Common myeloid progenitor, CD34-positive (primary cell): ENCODE results near the gene MRPL27.

Experiments
- CTCF ChIA-PET: fragments of 350-600 bp; sonication (Branson Sonifier 250); formaldehyde crosslinking; loops from one replicate; lab custom pipeline; 2021; ENCODE audit warnings: antibody characterized with exemption; lab: Charles Lee
- POLR2A ChIA-PET: fragments of 350-600 bp; sonication (Branson Sonifier 250); formaldehyde crosslinking; loops from one replicate; lab custom pipeline; 2021; ENCODE audit warnings: antibody characterized with exemption; lab: Charles Lee
- DNase-seq, 3 donors: peaks; one replicate each; pipeline versions ENCODE4 v3.0.0 to v3.0.0-alpha.2; 2013
- H3K27ac ChIP-seq, 2 experiments: 1 replicate in 1 of 2; 2 replicates in 1 of 2; pipeline ENCODE4 v1.7.0; 2013; ENCODE audit warnings: inconsistent platforms in 2 of 2, low read length in 2 of 2, mild to moderate bottlenecking in 2 of 2, low read depth in 1 of 2, moderate library complexity in 1 of 2; ENCODE audit not compliant: severe bottlenecking in 2 of 2, insufficient read depth in 1 of 2, poor library complexity in 1 of 2
- H3K27me3 ChIP-seq, 5 experiments: replicated peaks in 2 of 5; 1 replicate in 3 of 5; 2 replicates in 2 of 5; pipeline versions ENCODE4 v1.6.1 to v1.7.0; 2013; ENCODE audit warnings: low read length in 4 of 5, mild to moderate bottlenecking in 2 of 5, moderate library complexity in 2 of 5, inconsistent platforms in 1 of 5; ENCODE audit not compliant: insufficient read depth in 5 of 5, control insufficient read depth in 4 of 5
- H3K36me3 ChIP-seq, 4 experiments: 1 replicate in 2 of 4; 2 replicates in 2 of 4; pipeline versions ENCODE4 v1.6.1 to v1.7.0; 2013; ENCODE audit warnings: low read length in 3 of 4, control low read depth in 1 of 4, mild to moderate bottlenecking in 1 of 4; ENCODE audit not compliant: control insufficient read depth in 4 of 4, insufficient read depth in 4 of 4
- H3K4me1 ChIP-seq, 4 experiments: 1 replicate in 3 of 4; 2 replicates in 1 of 4; pipeline versions ENCODE4 v1.6.1 to v1.7.1; 2013; ENCODE audit warnings: low read length in 3 of 4, mild to moderate bottlenecking in 3 of 4, control low read depth in 1 of 4, inconsistent platforms in 1 of 4, moderate library complexity in 1 of 4; ENCODE audit not compliant: control insufficient read depth in 4 of 4, insufficient read depth in 4 of 4; ENCODE audit errors: control extremely low read depth in 1 of 4
- H3K4me3 ChIP-seq, 7 experiments: 1 replicate in 4 of 7; 2 replicates in 3 of 7; pipeline versions ENCODE4 v1.5.1 to v1.7.0; 2013; ENCODE audit warnings: mild to moderate bottlenecking in 7 of 7, low read length in 6 of 7, moderate library complexity in 6 of 7, inconsistent platforms in 2 of 7, low read depth in 2 of 7, control low read depth in 1 of 7; ENCODE audit not compliant: insufficient read depth in 4 of 7, control insufficient read depth in 1 of 7; ENCODE audit errors: extremely low read depth in 1 of 7
- H3K9me3 ChIP-seq, 5 experiments: 1 replicate in 4 of 5; 2 replicates in 1 of 5; pipeline versions ENCODE4 v1.6.1 to v1.7.1; 2013; ENCODE audit warnings: low read length in 4 of 5, mild to moderate bottlenecking in 2 of 5, inconsistent platforms in 1 of 5, low read depth in 1 of 5, moderate library complexity in 1 of 5; ENCODE audit not compliant: control insufficient read depth in 4 of 5, insufficient read depth in 2 of 5; ENCODE audit errors: control extremely low read depth in 1 of 5
- WGBS: methylation state at CpG from one replicate; pipeline ENCODE4 v1.1.5; 2013; ENCODE audit not compliant: insufficient coverage; 5-methylcytosine and 5-hydroxymethylcytosine counted together

The MRPL27 gene

DNA sequence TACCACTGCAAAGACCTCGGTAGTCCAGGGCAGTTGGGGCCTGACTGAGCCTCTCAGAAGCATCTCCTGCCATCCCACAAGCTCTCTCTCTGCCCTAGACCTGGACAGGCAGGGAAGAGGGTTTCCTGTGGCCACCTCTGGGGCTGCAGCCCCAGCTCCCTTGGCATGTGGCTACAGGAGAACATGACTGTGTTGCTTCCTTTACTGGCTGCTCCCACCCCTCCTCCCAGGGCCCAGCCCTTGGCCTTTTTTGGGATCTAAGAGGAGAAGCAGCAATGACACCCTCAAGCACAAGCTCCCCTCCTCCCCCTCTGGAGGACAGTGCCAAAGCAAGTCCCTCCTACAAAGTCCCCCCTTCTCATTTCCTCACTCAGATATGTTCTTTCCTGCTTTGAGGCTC lies 5.6 kb downstream of the MRPL27 start:
- Histone ChIP-seq H3K4me3 (no peak overlapping the region), H3K4me1 (peaks cover 0 to 14% (median 10%) of the 10 kb centered on the region in 4 experiments), H3K27ac (no peak overlapping the region), H3K36me3 (peaks cover 5 to 64% (median 52%) of the 10 kb centered on the region in 4 experiments), H3K9me3 (no peaks in the 10 kb centered on the region), H3K27me3 (no peaks in the 10 kb centered on the region)
- ChIA-PET CTCF (no interaction called here), POLR2A (no interaction called here)
- 100% methylated on average over 1 of the region's 1 CpG for WGBS
- DNase-seq, result no peak

DNA sequence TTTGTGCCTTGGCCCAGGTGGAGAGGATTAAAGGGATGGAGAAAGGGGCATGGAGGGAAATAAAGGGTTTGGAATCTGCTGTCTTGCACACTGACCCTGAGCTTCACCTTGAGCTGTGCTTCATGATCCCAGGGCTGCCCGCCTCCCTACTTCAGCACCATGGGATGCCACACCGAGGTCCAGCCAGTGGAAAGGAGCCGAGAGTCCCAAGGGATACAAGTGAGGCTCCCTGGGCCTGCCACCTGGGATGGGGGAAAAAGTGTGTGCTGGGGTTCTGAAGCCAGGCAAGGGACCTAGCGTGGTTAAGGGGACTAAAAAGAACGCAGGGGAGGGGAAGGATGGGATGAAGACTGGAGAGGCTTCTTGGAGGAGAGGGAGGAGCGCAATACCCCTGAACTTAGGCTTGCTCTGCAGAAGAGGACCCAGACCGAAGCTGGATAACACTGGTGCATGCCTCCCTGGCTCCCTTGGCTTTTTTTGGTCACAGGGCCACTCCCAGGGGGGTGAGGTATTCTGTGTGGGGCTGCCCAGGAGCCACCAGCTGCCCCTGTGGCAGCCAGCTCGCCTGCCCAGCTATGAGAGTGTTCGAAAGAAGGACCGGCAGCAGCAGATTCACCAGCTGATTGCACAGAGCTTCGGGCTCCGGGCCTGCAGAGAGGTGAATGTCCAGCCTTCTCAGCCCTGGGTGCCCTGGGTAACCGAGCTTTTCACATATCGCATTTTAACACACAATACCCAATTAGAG lies 7.2 kb downstream of the MRPL27 start:
- H3K27me3 ChIP-seq, result no peaks in the 10 kb centered on the region
- no peak overlapping the region for H3K27ac ChIP-seq
- H3K36me3 ChIP-seq, result peaks cover 7 to 72% (median 55%) of the 10 kb centered on the region in 4 experiments
- DNase-seq, result no peak
- H3K4me3 ChIP-seq, result no peak overlapping the region
- peaks cover 0 to 6% (median 4%) of the 10 kb centered on the region in 4 experiments for H3K4me1 ChIP-seq
- ChIA-PET CTCF (interaction anchor here (0.7 to 1.4 kb wide), 5 partner anchors 13 to 114 kb away, joined by 3 to 4 read pairs (median 3); partner anchors contain the start of gene LRRC59), POLR2A (no interaction called here)
- no peaks in the 10 kb centered on the region for H3K9me3 ChIP-seq
- WGBS, result 98% methylated on average over 10 of the region's 14 CpGs

DNA sequence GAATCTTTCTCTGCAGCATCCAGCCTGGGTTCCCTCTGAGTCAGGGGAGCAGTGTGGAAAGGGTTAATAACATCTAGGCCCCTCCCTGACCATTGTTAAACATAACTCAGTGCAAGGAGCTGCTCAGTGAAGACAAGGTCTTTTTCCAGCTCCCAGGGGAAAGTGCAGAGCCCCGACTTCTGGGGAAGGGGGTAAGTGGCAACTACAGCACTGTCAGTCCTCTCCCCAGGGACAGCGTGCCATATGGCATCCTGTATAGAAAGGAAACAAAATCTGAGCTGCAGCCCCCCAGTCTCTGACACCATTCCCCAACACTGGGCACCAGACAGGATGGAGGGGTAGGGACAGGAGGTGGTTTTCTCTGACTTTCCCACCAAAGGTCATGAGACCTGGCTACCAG lies 7.8 kb downstream of the MRPL27 start:
- H3K36me3 ChIP-seq, result peaks cover 7 to 71% (median 56%) of the 10 kb centered on the region in 4 experiments
- POLR2A ChIA-PET, result no interaction called here
- WGBS, result 77% methylated on average over 2 of the region's 2 CpGs
- no peak overlapping the region for H3K4me3 ChIP-seq
- no peaks in the 10 kb centered on the region for H3K9me3 ChIP-seq
- H3K27ac ChIP-seq, result no peak overlapping the region
- no peak for DNase-seq
- H3K4me1 ChIP-seq, result peaks cover 0 to 6% (median 4%) of the 10 kb centered on the region in 4 experiments
- CTCF ChIA-PET, result interaction anchor here (0.7 to 1.4 kb wide), 4 partner anchors 13 to 115 kb away, joined by 3 to 4 read pairs (median 3); no protein-coding TSS in a partner anchor
- H3K27me3 ChIP-seq, result no peaks in the 10 kb centered on the region

DNA sequence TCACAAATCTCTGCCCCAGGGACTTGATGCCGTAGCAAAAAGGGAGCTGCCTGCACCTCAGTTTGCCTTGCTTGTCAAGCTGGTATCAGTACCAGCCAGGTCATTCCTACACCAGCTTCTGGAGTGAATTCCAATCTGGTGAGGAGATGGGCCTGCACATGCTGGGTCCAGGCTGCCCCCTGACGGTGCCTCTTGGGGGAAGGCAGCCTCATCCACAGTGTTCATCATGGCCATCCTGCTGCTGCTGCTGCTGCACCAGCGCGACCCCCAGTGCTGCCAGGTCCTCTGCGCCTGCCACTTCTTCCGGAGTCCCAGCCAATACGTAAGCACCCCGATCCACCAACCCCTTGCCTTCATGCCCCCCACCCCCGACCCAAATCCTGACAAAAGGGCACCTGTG lies 8.3 kb downstream of the MRPL27 start:
- no peaks in the 10 kb centered on the region for H3K9me3 ChIP-seq
- peaks cover 0 to 6% (median 4%) of the 10 kb centered on the region in 4 experiments for H3K4me1 ChIP-seq
- peaks cover 7 to 71% (median 55%) of the 10 kb centered on the region in 4 experiments for H3K36me3 ChIP-seq
- H3K4me3 ChIP-seq, result no peak overlapping the region
- no peak for DNase-seq
- 100% methylated on average over 6 of the region's 9 CpGs for WGBS
- H3K27me3 ChIP-seq, result no peaks in the 10 kb centered on the region
- ChIA-PET CTCF (interaction anchor here (1.2 to 1.4 kb wide), 2 partner anchors 16 to 115 kb away, joined by 3 to 4 read pairs; no protein-coding TSS in a partner anchor), POLR2A (no interaction called here)
- H3K27ac ChIP-seq, result no peak overlapping the region

DNA sequence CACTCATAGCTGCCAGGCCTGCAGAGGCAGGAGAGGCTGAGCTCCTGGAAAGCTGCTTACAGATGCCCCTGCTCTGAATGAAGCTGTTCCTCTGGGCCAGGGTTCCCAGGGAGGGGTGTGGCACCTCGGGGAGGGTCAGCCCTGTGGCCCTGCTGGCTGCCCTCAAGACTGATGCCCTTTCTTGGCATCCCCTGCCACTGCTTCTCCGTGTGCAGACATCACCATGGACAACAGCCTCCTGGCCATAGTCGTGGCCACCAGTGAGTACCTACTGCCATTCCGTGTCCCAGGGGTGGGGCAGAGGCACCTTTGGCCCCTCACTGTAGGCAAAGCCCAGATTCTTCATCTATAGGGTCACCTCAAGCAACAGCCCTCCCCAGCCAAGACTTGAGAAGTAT lies 8.9 kb downstream of the MRPL27 start:
- ChIA-PET POLR2A (interaction anchor here (0.6 kb wide), 1 partner anchor 195 kb away, joined by 5 read pairs; no protein-coding TSS in a partner anchor), CTCF (interaction anchor here (1.0 to 3.7 kb wide), 2 partner anchors 33 to 119 kb away, joined by 3 to 23 read pairs; partner anchors contain the start of gene LRRC59)
- DNase-seq, result no peak
- Histone ChIP-seq H3K36me3 (peaks cover 10 to 74% (median 54%) of the 10 kb centered on the region in 4 experiments), H3K9me3 (no peaks in the 10 kb centered on the region), H3K27ac (no peak overlapping the region), H3K27me3 (no peaks in the 10 kb centered on the region), H3K4me1 (peaks cover 0 to 6% (median 4%) of the 10 kb centered on the region in 4 experiments), H3K4me3 (no peak overlapping the region)
- 89% methylated on average over 4 of the region's 4 CpGs for WGBS

DNA sequence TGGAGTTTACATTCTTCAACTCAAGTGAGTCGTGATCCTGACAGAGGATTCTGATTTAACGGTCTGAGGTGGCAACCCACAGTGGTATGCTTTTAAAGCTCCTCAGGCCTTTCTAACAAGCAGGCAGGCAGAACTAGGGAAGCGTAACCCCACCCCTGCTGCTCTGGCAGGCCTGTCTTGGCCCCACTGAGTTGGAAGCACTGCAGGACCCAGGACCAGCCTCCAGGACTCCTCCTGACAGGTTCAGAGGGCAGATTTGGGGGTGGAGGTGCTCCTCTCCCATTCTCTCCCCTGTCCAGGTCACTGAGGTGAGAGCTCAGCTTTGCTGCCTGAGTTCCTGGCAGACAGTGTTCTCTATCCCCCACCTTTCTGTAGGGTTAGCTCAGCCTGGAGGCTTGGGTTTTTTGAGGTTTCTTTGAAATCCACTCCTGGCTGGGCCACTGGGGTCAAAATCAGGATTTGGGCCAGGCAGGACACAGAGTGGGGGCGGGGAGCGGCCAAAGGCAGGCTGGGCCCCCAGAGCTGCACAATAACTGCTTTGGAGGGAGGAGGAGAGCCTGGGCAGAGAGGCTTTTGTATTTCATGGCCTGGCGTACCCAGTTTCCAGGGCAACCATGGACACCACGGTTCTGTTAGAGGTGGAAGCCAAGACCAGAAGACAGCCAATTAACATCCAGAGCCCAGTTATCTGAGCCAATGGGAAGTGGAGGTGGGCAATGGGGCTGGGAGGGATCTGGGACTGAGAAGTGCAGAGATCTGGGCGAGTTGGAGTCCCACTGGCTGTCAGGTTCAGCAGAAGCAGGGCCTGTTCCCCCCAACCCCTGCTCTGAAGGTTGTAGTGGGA lies 9.5 kb downstream of the MRPL27 start:
- Histone ChIP-seq H3K27ac (no peak overlapping the region), H3K36me3 (peaks cover 14 to 74% (median 55%) of the 10 kb centered on the region in 4 experiments), H3K4me3 (no peak overlapping the region), H3K9me3 (no peaks in the 10 kb centered on the region), H3K4me1 (peaks cover 0 to 6% (median 4%) of the 10 kb centered on the region in 4 experiments), H3K27me3 (no peaks in the 10 kb centered on the region)
- ChIA-PET CTCF (interaction anchor here (1.0 to 4.8 kb wide), 11 partner anchors 8 to 139 kb away, joined by 3 to 27 read pairs (median 8); partner anchors contain the start of genes LRRC59, RSAD1 and XYLT2), POLR2A (interaction anchor here (0.6 kb wide), 1 partner anchor 194 kb away, joined by 5 read pairs; no protein-coding TSS in a partner anchor)
- 80% methylated on average over 8 of the region's 8 CpGs for WGBS
- peak in 2 of 3 donors; percentile 17 to 29 for DNase-seq
